WTC11 (cell line): Measurements from ENCODE around the gene NCOA3.

Experiments used
- CBFB ChIP-seq: sonication (generic); formaldehyde crosslinking; IDR thresholded peaks from 2 replicates; pipeline ENCODE4 v1.8.1; 2022; ENCODE audit warnings: mild to moderate bottlenecking, low read depth, missing genetic modification reagents
- CREB1 ChIP-seq: sonication (generic); formaldehyde crosslinking; IDR thresholded peaks from 2 replicates; pipeline ENCODE4 v1.8.0; 2023; ENCODE audit warnings: mild to moderate bottlenecking, missing genetic modification reagents
- CTCF ChIP-seq: fragments of 200-600 bp; IDR thresholded peaks from 2 replicates; pipeline ENCODE4 v1.8.0; 2022; ENCODE audit warnings: antibody characterized with exemption
- JAZF1 ChIP-seq: fragments of 250-450 bp; sonication (Bioruptor Pico); IDR thresholded peaks from 2 replicates; pipeline ENCODE4 v1.9.0; 2021; ENCODE audit warnings: moderate library complexity, mild to moderate bottlenecking, inconsistent platforms
- SMAD3 ChIP-seq: sonication (generic); formaldehyde crosslinking; IDR thresholded peaks from 2 replicates; pipeline ENCODE4 v1.8.0; 2022; ENCODE audit warnings: missing genetic modification reagents, mild to moderate bottlenecking, borderline replicate concordance
- SMAD4 ChIP-seq: sonication (generic); formaldehyde crosslinking; IDR thresholded peaks from 2 replicates; pipeline ENCODE4 v1.8.0; 2022; ENCODE audit warnings: mild to moderate bottlenecking, missing genetic modification reagents
- TF ChIP-seq, protein P1 (sequence below): sonication (generic); formaldehyde crosslinking; IDR thresholded peaks from 2 replicates; pipeline ENCODE4 v1.8.1; 2023; ENCODE audit warnings: mild to moderate bottlenecking, missing genetic modification reagents, moderate library complexity

- TF ChIP-seq CTCF = no peak
- TF ChIP-seq CREB1 (CRISPR knock-in tag) = no peak
- TF ChIP-seq SMAD4 = no peak
- no peak for TF ChIP-seq CBFB (CRISPR knock-in tag)
- TF ChIP-seq JAZF1 (CRISPR knock-in tag) = no peak
- TF ChIP-seq, protein P1, sequence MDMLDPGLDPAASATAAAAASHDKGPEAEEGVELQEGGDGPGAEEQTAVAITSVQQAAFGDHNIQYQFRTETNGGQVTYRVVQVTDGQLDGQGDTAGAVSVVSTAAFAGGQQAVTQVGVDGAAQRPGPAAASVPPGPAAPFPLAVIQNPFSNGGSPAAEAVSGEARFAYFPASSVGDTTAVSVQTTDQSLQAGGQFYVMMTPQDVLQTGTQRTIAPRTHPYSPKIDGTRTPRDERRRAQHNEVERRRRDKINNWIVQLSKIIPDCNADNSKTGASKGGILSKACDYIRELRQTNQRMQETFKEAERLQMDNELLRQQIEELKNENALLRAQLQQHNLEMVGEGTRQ (CRISPR knock-in tag) = no peak
- TF ChIP-seq SMAD3 (CRISPR knock-in tag) = no peak
Measured at GRCh38 chr20:47546184-47547033, 44.7 kb downstream of the NCOA3 start.
